ENCODE data around the gene SLC6A18. TPM values are rescaled to one million over a fixed set of nuclear protein-coding genes. Genes with fewer than 3 reads are reported as not detected.

SLC6A18 gene, protein sequence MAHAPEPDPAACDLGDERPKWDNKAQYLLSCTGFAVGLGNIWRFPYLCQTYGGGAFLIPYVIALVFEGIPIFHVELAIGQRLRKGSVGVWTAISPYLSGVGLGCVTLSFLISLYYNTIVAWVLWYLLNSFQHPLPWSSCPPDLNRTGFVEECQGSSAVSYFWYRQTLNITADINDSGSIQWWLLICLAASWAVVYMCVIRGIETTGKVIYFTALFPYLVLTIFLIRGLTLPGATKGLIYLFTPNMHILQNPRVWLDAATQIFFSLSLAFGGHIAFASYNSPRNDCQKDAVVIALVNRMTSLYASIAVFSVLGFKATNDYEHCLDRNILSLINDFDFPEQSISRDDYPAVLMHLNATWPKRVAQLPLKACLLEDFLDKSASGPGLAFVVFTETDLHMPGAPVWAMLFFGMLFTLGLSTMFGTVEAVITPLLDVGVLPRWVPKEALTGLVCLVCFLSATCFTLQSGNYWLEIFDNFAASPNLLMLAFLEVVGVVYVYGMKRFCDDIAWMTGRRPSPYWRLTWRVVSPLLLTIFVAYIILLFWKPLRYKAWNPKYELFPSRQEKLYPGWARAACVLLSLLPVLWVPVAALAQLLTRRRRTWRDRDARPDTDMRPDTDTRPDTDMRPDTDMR
- under 1 TPM in 1 of 5 donors, not detected in 4; 0.09 TPM for polyA plus RNA-seq (ENCODE audit: insufficient read depth in 1 of 5, insufficient read length in 5 of 5, low replicate concordance in 1 of 5)
- long read RNA-seq, donor 1, result 0 reads
- long read RNA-seq, donor 2, result 0 reads
- long read RNA-seq, donor 3, result 0 reads
- long read RNA-seq, donor 4, result 0 reads
- long read RNA-seq, donor 5, result 0 reads
- long read RNA-seq, donor 6, result 0 reads
- long read RNA-seq, donor 7, result 0 reads
- long read RNA-seq, donor 8, result 0 reads

DNA sequence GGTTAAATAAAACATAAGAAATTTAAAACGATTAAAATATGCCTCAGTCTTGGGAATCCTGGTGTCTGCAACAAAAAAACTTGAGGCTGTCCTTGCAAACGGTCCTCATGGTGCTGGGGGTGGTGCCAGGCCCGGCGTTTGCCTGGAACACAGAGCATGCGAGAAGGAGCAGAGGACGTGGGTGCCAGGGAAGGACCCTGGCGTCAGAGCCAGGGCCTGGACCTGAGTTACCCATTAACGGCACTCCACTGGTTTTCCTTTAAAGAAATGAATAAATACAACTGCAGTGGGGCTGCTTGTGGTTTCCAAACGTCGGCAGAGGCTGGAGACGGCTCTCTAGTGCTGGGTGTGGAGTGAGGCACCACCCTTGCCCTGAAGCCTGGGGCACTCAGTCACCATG lies at the start of gene SLC6A18:
Gene SLC6A18 (plus strand): TSS at position 301 of the 400 bp plus-strand sequence. CDS start 97 bp downstream, at position 398.
- DNase-seq, result no peak

DNA sequence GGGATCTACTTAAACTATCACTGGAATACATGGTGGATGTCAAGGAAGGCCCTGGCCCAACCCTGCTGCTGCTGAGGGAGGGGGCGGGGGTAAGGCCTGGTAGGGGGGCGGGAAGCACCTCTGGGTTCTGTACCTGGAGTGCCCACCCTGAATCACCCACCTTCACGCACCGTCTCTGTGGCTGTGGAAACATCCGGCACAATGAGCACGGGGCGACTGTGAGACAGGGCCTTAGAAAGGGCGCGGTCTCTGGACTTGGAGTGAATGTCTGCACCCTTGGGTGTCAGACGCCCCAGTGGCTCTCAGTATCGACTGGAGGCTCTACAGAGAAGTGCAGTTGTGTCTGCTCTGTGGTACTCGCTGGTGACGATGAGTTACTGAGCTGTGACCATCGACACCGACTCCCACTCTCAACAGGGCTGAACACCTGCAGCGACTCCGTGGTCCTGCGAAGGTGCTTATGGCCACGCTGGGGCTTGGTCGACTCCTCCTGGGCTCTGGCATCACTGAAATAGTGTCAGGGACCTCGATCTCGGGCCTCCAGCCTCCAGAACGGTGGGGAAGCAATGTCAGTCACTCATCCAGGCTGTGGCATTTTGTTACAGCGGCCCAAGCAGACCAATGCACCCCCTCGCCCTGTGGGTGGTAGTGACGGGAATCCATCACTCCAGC lies 49.2 kb upstream of the SLC6A18 start:
- DNase-seq, result no peak

DNA sequence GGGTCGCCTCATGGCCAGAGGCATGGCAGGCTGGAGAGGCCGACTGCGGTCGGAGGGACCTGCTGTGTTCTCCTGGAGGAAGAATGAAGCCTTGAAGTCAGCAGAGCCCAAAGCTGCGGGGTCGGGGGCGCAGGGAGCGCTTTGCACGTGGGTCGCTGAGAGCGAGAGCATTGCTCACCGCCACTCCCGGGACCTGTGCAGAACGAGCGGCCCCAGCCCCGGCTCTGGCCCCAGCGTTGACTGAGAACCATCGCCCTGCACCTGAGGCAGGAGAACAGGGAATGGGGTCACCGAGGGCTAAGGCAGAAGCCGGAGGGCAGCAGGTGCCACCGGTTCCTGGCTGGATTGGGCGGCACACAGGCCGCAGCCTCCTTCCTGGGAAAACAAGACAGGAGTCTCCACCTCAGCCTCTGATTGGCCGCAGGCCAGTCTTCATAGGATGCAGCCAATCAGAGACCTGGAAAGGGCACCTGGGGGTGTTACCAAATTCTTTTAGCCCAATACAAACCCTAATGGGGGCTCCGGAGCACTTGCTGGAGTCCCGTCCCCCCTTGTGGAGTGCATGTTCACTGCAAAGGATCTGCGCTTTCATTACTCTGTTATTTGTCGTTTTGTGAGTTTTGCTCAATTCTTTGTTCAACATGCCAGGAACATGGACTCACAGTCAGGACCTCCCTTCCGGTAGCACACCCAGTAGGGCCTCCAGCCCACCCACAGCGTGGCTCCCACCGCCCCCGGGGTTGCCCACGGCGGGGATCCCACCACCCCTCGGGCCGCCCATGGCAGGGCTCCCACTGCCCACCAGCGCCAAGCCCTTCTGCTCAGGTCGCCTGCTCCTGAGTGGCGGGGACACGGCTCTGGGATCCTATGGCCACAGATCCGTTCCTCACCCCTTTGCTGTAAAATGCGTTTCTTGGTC lies 48.4 kb upstream of the SLC6A18 start:
- no peak for DNase-seq

DNA sequence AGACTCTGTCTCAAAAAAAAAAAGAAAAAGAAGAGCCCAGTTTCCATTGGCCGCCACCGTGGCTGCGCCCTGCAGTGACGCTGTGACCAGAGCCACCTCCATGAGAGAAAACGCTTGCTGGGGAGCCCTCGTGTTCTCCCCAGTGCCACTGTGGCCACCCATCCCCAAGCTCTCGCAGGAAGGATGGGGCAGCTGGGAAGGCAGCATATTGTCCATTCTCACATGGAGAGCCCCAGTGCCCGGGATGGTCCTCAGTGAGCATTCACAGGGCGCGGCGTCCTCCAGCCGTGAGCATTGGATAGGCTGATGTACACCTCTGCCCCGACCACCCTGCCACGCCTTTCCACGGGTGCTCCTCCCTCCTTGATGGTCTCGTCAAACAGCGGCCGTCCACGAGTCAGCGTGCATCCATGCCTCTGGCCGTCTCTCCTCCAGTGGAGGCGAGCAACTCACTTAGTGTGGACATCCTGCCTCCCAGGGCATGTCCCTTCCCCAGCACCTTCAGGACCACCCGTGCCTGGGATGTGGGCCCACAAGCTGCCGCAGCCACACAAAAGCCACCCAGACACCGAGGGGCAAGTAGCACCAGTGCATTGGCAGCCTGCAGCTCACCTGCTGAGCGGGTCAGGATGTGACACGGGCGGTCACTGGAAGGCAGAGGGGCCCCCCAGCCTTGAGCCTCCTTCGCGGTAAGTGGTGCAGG lies 47.2 kb upstream of the SLC6A18 start:
- no peak for DNase-seq

DNA sequence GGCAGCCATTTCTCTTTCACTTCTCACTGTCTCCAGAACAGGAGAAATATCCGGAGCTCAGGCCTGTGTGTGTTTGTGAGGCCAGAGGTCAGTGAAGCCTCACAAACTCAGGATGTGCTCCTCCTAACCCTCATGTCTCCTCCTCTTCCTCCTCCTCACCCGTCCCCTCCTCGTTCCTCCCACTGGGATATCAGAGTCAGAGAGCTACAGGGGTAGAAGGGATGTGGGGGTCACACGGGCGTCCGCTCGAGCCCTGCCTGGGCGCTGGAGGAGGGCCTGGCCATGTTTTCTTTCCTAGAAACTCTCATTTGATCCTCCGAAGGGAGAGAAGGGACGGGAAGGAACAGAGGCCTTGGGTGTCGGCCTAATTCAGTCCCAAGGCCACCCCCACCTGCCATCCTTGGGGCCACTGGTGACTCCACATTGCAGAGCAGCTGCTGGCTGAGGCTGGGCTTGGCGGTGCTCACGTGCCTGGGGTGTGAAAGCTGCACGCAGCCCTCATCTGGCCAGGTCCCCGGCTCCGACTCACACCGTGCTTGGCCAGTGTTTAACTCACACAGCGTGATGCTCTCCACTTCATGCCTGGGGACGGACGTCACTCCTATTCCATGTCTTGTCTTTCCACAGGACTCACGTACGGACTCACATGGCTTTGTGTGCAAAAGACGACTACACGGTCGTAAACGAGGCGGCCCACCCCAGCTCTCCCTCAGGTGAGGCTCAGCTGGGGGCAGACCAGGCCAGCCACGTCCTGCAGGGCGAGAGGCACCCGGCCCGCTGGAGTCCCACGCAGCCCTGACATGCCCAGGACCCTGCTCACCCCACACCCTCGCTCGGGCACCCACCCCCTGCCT lies 46.4 kb upstream of the SLC6A18 start:
- DNase-seq, result no peak

DNA sequence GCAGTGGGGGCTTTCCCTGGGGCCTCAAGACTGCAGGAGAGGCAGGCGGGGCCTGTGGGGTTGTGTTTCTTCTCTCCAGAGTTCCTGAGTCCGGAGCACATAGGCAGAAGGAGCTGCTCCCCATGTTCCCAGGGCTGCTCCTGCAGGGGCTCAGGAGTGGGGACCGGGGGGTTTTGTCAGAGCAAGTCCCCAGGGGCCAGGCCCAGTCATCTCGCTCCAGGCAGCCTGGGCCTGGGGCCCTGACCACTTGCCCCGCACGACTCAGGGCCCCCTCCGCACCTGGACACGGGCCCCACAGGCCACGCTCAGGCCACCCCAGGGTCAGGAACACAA lies 45.8 kb upstream of the SLC6A18 start:
- no peak for DNase-seq

DNA sequence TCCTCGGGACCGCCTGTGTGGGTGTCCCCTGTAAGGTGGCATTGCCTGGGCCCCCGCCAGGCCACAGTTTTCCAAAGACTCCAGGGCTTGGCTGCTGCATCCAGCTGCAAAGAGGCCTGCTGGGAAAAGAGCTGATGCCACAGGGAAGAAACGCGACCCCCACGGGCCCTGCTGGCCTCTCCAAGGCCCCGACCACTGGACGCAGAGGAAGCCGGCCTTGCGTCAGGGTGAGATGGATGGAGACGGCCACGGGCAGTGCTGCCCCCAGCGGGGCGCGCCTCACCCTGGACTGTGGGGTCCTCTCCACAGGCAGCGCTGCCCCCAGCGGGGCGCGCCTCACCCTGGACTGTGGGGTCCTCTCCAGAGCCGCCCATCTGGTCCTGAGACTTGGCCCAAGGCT lies 45.1 kb upstream of the SLC6A18 start:
- no peak for DNase-seq

DNA sequence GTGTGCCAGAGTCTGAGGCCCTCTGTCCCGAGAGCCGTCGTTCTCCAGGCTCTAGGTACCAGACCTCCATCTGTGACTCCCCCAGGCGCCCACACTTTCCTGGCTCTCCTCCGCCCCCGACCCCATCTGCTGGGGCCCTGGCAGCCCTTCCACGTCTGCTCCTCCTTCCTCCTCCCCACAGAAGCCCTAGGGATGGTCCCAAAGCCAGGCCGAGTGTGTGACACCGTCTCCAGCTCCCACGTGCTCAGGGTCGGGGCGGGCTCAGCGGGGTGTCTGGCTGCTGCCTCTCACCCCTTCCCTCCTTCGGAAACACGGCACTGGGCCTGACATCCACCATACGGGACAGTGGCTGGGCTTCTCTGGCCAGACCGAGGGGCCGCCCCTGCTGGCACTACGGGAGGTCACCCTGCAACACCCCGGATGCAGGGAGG lies 44.3 kb upstream of the SLC6A18 start:
- DNase-seq, result no peak

DNA sequence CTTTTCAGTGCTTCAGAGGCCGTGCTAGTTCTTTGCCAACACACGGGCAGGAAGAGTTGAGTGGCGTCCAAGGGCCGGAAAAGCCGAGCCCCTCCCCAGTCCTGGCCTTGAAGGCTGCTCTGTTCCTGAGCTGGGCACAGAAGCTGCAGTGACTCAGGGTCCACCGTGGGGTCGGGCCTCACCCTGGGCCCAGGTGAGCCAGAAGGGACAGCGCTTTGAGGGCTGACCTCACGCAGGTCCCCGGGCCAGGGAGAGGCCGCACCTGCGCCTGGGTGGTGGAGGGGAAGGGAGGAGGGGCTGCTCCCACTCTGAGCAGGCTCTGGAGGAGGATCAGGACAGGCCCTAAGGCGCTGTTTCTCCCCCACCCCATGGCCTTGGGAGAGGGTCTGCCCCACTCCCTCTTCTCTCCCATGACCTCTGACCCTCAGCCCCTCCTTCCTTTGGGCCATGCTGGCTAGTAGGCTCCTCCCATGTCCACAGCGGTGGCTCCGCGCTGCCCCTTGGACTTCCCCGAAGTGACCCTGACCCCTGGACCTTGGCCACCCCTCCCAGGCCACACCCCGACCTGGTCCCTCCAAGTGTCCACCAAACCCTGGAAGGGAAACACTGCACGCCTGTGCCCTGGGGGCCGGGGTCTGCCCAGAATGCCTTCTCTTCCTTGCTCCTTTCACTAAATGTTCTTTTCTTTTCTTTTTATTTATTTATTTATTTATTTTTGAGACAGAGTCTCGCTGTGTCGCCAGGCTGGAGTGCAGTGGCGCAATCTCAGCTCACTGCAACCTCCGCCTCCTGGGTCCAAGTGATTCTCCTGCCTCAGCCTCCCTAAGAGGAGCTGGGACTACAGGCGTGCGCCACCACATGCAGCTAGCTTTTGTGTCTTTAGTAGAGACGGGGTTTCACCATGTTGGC lies 43.5 kb upstream of the SLC6A18 start:
- DNase-seq, result no peak

DNA sequence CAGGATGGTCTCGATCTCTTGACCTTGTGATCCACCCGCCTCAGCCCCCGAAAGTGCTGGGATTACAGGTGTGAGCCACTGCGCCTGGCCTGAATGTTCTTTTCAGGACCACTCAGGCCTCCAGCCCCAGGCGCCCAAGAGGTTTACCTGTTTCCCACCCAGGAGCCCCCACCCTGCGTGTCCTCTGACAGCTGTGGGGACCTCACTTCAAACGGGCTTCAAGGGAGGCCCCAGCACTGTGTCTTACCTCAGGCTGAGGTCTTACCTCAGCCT lies 42.9 kb upstream of the SLC6A18 start:
- no peak for DNase-seq

DNA sequence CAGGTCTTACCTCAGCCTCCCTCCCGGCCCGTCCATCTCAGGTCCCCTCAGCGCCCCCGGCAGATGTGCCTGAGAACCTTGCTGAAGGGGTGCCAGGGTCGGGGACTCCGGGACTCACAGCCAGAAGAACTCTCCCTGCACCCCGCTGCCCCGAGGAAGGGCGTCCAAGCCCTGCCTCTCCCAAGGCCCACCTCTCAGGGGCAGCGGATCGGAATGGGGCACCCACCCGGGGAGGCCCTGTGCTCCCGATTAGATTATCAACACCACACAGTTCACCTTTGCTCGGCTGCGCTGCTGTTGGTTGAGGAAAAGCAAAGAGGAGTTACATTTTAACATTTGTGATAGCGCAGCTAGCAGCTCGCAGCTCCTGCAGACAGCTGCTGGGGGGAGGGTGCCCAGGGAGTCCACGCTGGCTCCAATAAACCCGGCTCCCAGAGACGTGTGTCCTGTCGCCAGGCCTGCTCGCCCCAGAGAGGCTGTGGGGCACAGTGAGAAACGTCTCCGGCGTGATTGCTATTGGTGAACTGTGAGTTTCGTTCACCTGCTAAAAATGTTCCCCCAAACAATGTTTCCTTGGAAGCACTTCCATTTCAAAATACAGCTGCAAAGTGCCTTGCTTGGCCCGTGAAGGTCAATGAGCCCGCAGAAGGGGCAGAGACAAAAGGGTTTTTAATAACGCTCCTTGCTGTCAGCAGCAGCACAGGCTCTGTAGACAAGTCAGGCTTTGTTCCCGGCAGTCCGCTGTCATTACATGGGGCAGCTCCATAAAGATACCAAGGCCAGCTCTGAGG lies 42.4 kb upstream of the SLC6A18 start:
- DNase-seq, result no peak

DNA sequence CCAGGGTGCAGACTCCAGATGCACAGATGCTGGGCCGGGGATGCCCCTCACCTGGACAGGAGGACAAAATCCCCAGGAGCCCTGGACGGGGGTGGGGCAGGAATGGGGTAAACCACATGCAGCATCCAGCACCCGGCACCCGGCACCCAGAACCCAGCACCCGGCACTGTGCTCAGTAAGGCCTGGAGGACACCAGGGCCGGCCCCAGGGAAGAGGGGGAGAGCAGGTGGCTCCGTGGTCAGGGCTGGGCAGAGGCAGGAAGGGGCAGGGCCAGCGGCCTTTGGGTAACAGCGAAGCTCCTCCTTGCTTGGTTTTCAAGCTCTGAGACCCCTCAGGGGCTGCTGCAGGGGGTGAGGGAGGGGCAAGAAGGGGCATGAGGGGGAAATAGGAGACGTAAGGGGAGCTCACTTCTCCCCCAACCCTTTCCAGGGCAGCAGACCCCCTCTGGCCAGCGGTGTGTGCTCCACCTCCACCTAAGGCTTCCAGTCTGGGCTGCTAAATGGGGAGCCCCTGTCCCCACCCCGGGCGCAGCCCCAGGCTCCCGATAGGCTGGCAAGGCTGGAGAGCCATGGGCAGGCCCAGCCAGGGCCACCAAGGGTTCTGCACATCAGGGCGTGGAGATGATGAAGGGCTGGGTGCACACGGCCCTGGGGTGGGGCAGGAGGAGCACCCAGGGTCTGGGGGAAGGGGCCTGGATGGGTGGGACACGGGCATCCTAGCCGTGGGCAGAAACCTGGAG lies 41.6 kb upstream of the SLC6A18 start:
- no peak for DNase-seq

DNA sequence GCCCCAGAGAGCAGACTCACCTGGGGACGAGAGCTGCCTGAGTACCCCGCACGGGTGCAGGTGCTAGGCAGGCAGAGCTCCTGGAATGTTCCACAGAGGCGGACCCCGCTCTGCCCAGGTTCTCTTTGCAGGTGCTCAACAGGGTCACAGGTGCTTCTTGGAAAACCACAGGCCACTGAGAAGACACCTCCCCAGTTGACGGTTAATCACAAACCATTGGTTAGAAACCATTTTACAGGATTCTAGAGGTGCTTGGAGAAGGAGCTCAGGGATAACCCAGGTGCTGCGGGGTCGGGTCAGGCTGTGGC lies 41.1 kb upstream of the SLC6A18 start:
- DNase-seq, result no peak

DNA sequence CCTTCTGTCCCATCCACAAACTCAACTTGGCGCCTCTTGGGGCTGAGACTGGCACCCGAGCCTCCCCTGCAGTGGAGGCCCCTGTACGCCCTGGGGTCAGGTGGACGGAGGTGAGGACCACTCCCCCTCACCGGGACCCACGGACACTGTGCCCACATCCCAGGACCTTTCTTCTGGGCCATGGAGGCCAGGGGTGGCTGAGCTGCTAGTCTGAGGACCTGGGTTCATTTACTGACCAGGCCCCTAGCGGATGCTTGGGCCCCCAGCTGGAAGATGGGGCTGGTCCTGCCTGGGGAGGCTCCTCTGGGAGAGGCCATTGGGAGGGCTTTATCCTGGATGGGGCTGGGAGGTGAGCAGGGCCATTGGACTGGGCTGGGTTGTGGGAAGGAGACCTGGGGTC lies 40.7 kb upstream of the SLC6A18 start:
- DNase-seq, result no peak

DNA sequence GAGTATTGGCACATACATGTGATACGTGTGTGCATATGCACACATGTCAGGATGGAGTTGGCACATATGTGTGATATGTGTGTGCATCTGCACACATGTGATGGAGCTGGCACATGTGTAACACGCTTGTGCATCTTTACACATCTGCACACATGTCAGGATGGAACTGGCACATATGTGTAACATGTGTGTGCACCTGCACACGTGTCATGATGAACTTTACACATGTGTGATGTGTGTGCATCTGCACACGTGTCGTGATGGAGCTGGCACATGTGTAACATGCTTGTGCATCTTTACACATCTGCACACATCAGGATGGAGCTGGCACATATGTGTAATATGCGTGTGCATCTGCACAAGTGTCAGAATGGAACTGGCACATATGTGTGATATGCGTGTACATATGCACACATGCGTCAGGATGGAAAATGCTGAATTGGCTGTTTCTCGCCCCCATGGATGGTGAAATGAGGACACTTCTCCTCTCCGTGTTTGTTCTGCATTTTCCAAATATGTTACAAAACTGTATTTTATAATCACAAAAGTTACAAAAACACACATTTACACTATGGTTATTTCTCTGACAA lies 40.0 kb upstream of the SLC6A18 start:
- DNase-seq, result no peak

DNA sequence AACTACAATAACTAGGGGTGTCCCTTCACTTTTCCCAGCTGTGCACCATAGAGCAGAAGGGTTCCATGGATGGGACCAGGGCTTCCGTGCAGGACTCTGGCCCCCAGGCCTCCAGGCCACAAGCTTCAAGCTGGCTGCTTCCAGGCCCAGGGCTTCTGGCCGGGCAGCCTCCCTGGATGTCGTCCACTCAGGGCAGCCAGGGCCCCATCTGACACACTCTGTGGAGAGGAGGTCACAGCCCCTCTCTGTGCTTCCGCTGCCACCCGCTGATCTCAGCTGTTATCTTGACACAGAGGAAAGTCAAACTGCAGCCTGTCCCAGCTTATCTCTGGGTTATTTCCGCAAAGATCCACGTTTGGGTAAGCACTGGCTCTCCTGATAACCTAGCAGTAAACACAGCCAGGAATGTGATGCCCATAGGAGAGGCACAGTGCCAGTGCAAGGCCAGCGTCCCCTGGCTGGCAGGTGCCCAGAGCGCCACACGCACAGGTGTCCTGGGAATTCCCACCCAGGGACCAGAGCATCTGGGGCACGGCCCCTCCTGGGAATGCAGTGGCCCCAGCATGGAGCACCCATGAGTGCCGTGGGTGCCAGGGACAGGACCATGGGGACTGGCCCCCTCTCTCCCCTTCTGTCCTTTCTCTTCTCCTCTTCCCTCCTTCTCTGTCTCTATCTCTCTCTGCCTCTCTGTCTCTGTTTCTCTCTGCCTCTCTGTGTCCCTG lies 39.4 kb upstream of the SLC6A18 start:
- DNase-seq, result peak in 1 of 2 donors; percentile 27

All from right lung (tissue), 10 donors.